GM18526 (cell line): ENCODE results near the gene CECR2.

ENCODE experiments used
- POLR2A ChIP-seq: IDR thresholded peaks from 3 replicates; pipeline ENCODE4 v1.6.1; 2011; ENCODE audit not compliant: insufficient read length; ENCODE audit errors: extremely low read depth

Gene CECR2

DNA sequence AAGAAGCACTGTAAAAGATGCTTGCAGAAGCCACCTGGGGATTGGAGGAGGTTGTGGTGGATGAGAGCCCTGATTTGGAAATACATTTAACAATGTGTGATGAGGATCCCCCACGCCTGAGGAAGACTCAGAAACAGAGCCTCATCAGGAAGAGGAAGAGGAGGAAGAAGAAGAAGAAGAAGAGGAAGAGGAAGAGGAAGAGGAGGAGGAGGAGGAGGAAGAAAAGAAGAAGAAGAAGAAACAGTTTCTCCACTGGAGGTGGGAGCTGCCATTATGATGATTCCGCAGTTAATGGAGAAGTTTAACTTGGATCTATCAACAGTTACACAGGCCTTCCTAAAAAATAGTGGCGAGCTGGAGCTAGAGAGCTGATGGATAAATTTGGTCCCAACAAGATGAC lies 50.1 kb downstream of the CECR2 start:
- TF ChIP-seq POLR2A = no peak

- no peak for TF ChIP-seq POLR2A
These were observed 53.6 kb downstream of the CECR2 start for GRCh38 chr22:17422736-17423343.

DNA sequence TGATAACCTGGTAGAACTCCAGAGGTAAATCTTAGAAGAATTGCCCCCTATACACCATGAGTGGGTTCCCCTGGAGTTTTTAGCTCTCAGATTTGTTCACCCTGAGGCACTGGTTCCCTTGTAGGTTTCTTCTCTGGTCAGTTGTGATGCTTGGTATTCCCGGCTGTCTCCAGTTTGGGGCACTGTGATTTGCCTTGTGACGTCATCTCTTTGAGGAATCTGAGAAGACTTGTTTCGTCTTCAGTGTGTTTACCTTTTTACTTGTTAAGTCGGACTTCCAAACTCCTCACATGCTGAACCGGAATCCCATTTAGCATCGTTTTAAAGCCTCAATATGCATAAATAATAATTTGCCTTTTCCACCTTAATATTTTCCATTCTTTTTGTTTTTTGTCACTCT lies 54.4 kb downstream of the CECR2 start:
- no peak for TF ChIP-seq POLR2A

GRCh38 chr22:17429516-17429915 lies 60.3 kb downstream of the CECR2 start:
- no peak for TF ChIP-seq POLR2A

GRCh38 chr22:17430412-17430811 lies 61.2 kb downstream of the CECR2 start:
- no peak for TF ChIP-seq POLR2A

GRCh38 chr22:17431179-17431578 lies 61.9 kb downstream of the CECR2 start:
- TF ChIP-seq POLR2A = no peak

- no peak for TF ChIP-seq POLR2A
These were observed 65.6 kb downstream of the CECR2 start for GRCh38 chr22:17434856-17435255.

DNA sequence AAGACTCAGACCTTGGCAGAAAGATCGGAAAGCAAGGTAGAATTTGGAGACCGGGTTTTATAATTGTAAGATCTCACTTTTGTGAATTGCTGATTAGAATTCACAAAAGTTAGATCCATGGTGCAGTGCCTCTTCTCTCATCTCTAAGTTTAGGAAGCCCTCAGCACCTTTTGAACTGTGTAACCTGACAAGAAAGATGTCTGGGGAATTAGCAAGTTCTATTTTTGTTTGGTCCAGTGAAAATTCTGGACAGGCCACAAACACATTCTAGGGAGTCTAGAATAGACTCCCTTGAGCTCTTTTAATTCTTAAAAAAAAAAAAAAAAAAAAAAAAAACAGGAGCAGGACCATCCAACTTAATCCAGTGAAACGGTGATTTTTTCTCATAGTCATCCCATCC lies 66.1 kb downstream of the CECR2 start:
- TF ChIP-seq POLR2A = no peak

GRCh38 chr22:17436382-17436980 lies 67.2 kb downstream of the CECR2 start:
- TF ChIP-seq POLR2A = no peak

GRCh38 chr22:17436981-17437412 lies 67.7 kb downstream of the CECR2 start:
- no peak for TF ChIP-seq POLR2A

- no peak for TF ChIP-seq POLR2A
These were observed 68.8 kb downstream of the CECR2 start for GRCh38 chr22:17438026-17438425.

- TF ChIP-seq POLR2A = no peak
These were observed 72.1 kb downstream of the CECR2 start for GRCh38 chr22:17441326-17441725.

GRCh38 chr22:17443405-17444203 lies 74.3 kb downstream of the CECR2 start:
- no peak for TF ChIP-seq POLR2A

DNA sequence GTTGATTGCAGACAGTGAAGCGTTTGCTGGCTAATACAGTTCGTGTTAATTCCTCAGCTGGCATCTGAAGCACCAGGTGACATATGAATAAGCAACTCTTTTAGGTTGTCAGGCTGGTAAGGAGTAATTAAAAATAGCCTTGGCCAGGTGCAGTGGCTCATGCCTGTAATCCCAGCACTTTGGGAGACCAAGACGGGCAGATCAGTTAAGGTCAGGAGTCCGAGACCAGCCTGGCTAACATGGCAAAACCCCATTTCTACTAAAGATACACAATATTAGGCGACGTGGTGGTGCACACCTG lies 74.9 kb downstream of the CECR2 start:
- no peak for TF ChIP-seq POLR2A

- no peak for TF ChIP-seq POLR2A
These were observed 77.4 kb downstream of the CECR2 start for GRCh38 chr22:17446698-17447097.

DNA sequence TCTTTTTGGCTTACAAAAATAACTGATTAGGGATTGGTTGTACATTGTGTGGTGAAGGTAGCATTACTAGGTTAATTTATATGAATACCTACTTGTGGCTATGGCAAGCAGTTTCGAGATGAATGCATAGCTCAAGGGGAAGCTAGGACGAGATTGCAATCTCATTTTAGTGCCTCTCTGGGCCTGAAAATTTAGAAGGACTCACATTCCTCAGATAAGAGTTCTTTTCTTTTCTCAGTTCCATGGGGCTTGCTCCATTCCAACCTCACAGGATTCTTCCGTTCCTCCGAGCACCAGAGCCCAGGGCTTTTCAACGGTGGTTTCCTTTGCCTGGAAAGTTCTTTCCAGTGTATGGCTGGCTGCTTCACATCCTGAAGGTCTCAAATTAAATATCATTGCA lies 82.1 kb downstream of the CECR2 start:
- no peak for TF ChIP-seq POLR2A

DNA sequence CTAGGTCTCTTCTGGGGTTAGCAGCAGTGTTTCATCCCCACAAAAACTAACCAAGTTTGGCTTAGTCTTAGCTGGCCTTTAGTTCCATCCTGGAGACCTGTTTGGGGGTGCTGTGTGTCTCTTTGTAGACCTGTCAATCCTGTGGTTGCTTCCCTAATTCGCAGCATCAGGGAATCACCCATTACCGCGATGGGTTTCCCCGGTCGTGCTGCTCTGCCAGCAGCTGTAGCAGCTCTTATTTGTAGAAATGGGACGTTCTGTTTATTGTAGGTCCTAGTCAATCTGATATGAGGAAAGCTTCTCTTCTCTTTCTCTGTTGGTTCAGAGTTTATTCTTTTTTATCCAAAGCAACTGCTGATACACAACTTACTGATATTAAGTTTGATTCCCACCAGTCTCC lies 91.6 kb downstream of the CECR2 start:
- TF ChIP-seq POLR2A = no peak

- TF ChIP-seq POLR2A = no peak
These were observed 101.7 kb downstream of the CECR2 start for GRCh38 chr22:17470880-17471500.
